ENCODE measurements around the gene MLLT10. TPM values are rescaled to one million over a fixed set of nuclear protein-coding genes. Genes with fewer than 3 reads are reported as not detected.
A peak's percentile ranks its signal among the peaks of the same experiment; 100 is the strongest.

The MLLT10 gene
- total and polyA plus RNA-seq, 4 experiments from 2014 or later, result 5.2 to 73.4 (median 36.5) TPM

DNA sequence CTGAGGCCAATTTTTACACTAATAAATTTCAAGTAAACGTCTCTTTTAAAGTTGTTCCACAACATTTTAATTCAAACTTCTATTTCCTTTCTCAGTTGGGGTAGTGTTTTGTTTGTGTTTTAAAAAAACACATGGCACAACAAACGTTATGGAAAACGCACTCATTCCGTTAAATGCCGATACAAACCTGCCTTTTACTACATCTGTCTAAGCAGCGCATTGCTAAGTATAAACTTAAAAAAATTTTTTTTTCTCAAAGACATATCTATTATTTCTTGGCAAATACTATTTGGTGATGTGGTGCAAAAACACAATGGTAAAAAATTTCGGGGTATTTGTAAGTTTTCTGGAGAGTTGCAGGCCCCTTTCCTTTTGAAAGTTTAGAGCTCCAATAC, 9.9 kb upstream of the MLLT10 start:
- Mint-ChIP-seq H3K9me3 (peaks cover 0 to 2% (median 0%) of the 10 kb centered on the region in 8 donors), H3K4me3 (no peak overlapping the region), H3K36me3 (peaks cover 0 to 7% of the 10 kb centered on the region in 2 donors), H3K4me1 (peaks cover 16 to 51% (median 31%) of the 10 kb centered on the region in 4 donors), H3K27ac (peak overlapping the region in 1 of 7 donors; percentile 17), H3K27me3 (peaks cover 21 to 25% of the 10 kb centered on the region in 2 donors)
- Histone ChIP-seq H3K4me3 (ENCODE audit: low read length in 2 of 2) (no peak overlapping the region), H3K27me3 (ENCODE audit: insufficient read depth, low read length) (peaks cover 19% of the 10 kb centered on the region), H3K27ac (ENCODE audit: low read depth, low read length) (no peak overlapping the region), H3K4me1 (ENCODE audit: insufficient read depth, low read length) (peaks cover 33% of the 10 kb centered on the region), H3K9me3 (ENCODE audit: control insufficient read depth in 1 of 2, low read length in 2 of 2) (no peaks in the 10 kb centered on the region), H3K36me3 (ENCODE audit: insufficient read depth, low read length) (no peaks in the 10 kb centered on the region)
- POLR2A ChIA-PET (ENCODE audit: partially characterized antibody), result interaction anchor here (5.7 kb wide), 1 partner anchor 28 kb away, joined by 57 read pairs; no protein-coding TSS in a partner anchor
- intact Hi-C loops (cut with micrococcal nuclease), result loop anchor here (2.0 to 10.0 kb wide), 3 partner anchors 479 to 1141 kb away; partner anchors contain the start of gene DNAJC1
- DNase-seq, result no peak
- CTCF ChIA-PET (ENCODE audit: partially characterized antibody), result no interaction called here

DNA sequence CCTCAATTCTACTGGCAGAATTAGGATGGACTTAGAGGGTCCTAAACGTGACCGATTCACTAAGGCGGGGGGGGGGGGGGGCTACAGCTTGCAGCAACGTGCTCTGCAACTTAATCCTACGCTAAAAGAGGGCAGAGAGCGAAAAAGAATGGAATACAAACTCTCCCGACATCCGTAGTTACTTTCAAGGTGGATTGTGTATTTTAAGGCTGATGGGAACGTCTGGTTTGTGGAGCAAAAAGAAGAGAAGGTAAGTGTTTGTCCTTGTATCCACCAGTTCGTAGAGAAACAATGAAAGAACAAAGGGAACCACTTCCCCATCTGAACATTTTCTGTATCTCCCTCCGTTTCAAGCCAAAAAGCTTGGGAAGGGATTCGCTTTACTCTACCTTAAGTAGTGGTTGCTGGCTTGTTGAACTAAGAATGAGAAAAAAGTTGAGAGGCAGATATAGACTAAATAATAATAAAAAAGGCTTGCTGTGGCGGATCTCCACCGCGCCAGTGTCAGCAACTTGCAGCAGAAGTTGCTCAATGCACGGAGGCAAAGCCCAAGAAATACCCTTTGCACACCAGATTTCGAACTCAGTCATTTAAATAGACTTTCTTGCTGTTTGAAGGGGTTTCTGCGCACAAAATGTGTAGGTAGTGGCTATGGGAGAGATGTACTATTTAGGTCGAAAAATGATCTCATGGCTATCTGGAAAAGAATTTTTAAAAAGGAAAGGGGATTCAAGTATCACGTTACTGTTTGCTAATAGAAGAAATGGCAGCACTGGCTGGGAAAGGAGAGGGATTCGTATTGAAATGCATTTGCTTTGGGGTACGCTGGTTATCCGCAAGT, 9.3 kb upstream of the MLLT10 start:
- peak overlapping the region; percentile 90 to 98 (median 95) for H3K4me3 Mint-ChIP-seq
- DNase-seq, result peak in 1 of 5 donors; percentile 7
- peak overlapping the region; percentile 63 for H3K27ac ChIP-seq (ENCODE audit: low read depth, low read length)

DNA sequence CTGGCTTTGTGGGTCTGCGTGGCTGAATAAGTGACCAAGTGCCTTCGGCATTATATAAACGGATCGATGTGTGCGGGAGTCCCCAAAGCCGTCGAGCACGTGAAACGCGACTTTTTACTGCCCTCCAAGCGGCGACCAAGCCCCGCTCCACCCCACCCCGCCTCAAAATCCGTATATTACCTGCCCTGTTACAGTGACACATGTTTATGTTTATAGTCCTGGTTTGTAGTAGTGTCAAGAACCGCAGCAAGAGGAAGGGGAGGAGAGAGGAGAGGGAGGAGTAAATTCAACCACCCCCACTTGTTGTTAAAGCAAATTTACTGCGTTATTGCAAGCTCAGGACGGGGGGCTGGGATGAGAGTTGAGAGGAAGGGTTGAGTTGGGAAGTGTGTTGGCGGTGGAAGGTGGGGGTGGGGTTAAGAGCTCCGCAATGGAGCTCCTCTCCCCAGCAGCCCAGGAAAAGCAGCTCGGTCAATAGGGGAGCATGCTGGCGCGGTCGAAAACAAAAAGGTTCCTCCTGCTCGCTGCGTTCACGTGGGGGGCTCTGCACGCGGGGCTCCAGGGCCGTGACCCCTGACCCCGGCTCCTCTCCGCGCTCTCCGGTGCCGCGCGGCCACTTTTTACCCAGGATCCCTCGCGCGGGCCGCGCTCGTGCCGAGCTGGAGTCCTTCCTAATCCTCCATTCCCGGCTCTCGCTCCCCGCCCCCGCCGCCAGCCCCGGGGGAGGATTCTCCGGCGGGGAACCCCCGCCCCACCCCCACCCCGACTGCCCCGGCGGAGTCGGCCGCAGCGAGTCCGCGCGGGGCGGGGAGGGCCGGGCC, 8.5 kb upstream of the MLLT10 start, which contains the start of gene SKIDA1:
TSS of gene SKIDA1 (minus strand) at position 316 of the 821 bp plus-strand sequence. CDS start 7,860 bp downstream, outside the sequence.
- peaks cover 23% of the 10 kb centered on the region for H3K4me1 ChIP-seq (ENCODE audit: insufficient read depth, low read length)
- peak; percentile 69 to 81 (median 75) for DNase-seq
- H3K27ac Mint-ChIP-seq, result peak within 1 kb of the TSS; percentile 84 to 98 (median 98)
- H3K27ac ChIP-seq (ENCODE audit: low read depth, low read length), result peak within 1 kb of the TSS; percentile 63
- H3K36me3 Mint-ChIP-seq, result peaks cover 0 to 7% of the 10 kb centered on the region in 2 donors
- H3K9me3 Mint-ChIP-seq, result peaks cover 0 to 2% (median 0%) of the 10 kb centered on the region in 8 donors
- peaks cover 7% of the 10 kb centered on the region for H3K27me3 ChIP-seq (ENCODE audit: insufficient read depth, low read length)
- ChIA-PET CTCF (ENCODE audit: partially characterized antibody) (interaction anchor here (1.2 to 1.5 kb wide), 3 partner anchors 29 to 478 kb away, joined by 3 to 5 read pairs (median 5); partner anchors contain the start of gene DNAJC1), POLR2A (ENCODE audit: partially characterized antibody) (interaction anchor here (0.5 to 5.7 kb wide), 17 partner anchors 7 to 1089 kb away, joined by 3 to 57 read pairs (median 4); partner anchors contain the start of genes COMMD3, DNAJC1 and MLLT10)
- H3K9me3 ChIP-seq (ENCODE audit: control insufficient read depth in 1 of 2, low read length in 2 of 2), result no peaks in the 10 kb centered on the region
- H3K4me1 Mint-ChIP-seq, result peaks cover 9 to 36% (median 21%) of the 10 kb centered on the region in 4 donors
- intact Hi-C loops (cut with micrococcal nuclease), result loop anchor here (1.0 to 10.0 kb wide), 5 partner anchors 8 to 1139 kb away; partner anchors contain the start of genes DNAJC1 and MLLT10
- peaks cover 9 to 12% of the 10 kb centered on the region in 2 donors for H3K27me3 Mint-ChIP-seq
- H3K4me3 ChIP-seq (ENCODE audit: low read length in 2 of 2), result peak within 1 kb of the TSS; percentile 55 to 78
- no peaks in the 10 kb centered on the region for H3K36me3 ChIP-seq (ENCODE audit: insufficient read depth, low read length)
- H3K4me3 Mint-ChIP-seq, result peak within 1 kb of the TSS; percentile 93 to 99 (median 96)

More for the DNA sequence above, 9.3 kb upstream of the MLLT10 start:
- peaks cover 27% of the 10 kb centered on the region for H3K4me1 ChIP-seq (ENCODE audit: insufficient read depth, low read length)
- Mint-ChIP-seq H3K36me3 (peaks cover 0 to 7% of the 10 kb centered on the region in 2 donors), H3K4me1 (peaks cover 13 to 45% (median 25%) of the 10 kb centered on the region in 4 donors), H3K27me3 (peaks cover 15 to 19% of the 10 kb centered on the region in 2 donors), H3K9me3 (peaks cover 0 to 2% (median 0%) of the 10 kb centered on the region in 8 donors), H3K27ac (peak overlapping the region; percentile 84 to 98 (median 96))
- H3K36me3 ChIP-seq (ENCODE audit: insufficient read depth, low read length), result no peaks in the 10 kb centered on the region
- intact Hi-C loops (cut with micrococcal nuclease), result loop anchor here (1.0 to 10.0 kb wide), 4 partner anchors 7 to 1140 kb away; partner anchors contain the start of gene DNAJC1
- CTCF ChIA-PET (ENCODE audit: partially characterized antibody), result interaction anchor here (1.2 to 1.5 kb wide), 2 partner anchors 28 to 29 kb away, joined by 5 read pairs; no protein-coding TSS in a partner anchor
- POLR2A ChIA-PET (ENCODE audit: partially characterized antibody), result interaction anchor here (0.6 to 5.7 kb wide), 9 partner anchors 9 to 912 kb away, joined by 3 to 57 read pairs (median 6); partner anchors contain the start of genes COMMD3 and MLLT10
- H3K9me3 ChIP-seq (ENCODE audit: control insufficient read depth in 1 of 2, low read length in 2 of 2), result no peaks in the 10 kb centered on the region
- H3K27me3 ChIP-seq (ENCODE audit: insufficient read depth, low read length), result peaks cover 13% of the 10 kb centered on the region
- peak overlapping the region in 1 of 2 donors; percentile 78 for H3K4me3 ChIP-seq (ENCODE audit: low read length in 2 of 2)

DNA sequence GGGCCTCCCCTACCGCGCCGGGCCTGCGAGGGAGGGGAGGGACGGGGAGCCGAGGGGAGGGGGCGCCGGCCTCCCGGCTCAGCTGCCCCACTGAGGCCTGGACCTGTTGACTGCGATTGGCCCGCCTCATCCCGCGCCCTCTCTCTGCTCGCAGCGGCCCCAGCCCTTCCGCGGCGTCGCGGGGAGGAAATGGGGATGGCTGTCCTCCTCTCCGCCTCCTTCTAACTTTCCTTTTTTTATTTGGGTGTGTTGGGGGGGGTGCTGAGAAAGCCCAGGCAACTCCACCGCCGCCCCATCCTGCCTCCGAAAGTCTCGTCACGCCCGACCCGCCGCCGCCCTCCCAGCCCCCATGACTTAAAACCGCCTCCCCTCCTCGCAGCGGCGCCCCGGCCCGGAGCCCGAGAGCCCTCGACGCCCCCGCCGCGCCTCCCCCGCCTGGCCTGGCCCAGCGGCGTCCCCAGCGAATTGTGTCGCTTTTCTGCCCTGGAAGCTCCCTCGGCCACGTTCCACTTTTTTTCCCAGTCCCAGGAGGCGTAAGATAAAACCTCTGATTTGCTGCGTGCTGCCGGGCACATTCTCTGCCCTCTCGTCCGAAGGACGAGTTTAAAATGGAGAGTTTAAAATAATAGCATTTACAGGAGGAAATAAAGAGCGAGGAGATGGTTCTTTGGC, 7.7 kb upstream of the MLLT10 start:
- peak overlapping the region; percentile 55 to 78 for H3K4me3 ChIP-seq (ENCODE audit: low read length in 2 of 2)
- H3K4me3 Mint-ChIP-seq, result peak overlapping the region; percentile 93 to 99 (median 94)
- peaks cover 4 to 6% of the 10 kb centered on the region in 2 donors for H3K27me3 Mint-ChIP-seq

DNA sequence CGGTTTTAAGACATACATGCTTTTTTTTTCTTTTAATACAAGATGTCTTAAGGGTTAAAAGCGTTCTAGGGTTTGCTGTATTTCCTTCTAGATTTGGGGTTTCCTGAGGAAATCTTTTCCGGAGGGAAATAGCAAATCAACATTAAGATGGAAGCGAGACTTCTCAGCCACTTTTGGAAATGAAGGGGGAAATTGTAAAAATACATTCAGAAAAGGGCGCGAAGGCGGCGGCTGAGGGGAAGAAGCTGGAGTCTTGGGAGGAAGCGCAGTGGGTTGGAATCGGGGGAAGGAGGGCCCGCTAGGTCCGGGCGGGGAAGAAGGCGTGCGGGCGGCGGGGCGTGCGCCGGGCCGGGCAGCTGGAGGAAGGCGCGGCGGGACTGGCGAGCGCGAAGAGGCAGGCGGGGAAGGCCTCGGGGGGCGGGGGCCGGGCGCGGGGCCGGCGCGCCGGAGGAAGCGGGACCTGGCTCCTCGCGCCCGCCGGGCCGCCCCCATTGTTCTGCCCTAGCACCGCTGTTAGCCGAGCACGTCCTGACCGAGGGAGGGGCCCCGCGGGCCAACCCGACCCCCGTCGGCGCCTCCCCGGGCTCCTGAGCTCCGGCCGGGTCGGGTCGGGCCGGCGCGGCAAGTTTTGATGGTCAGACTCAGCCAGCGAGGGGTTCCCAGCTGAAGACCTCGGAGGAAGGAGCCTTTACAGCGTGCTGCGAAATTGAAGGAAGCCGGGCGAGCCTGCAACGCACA, 7.0 kb upstream of the MLLT10 start:
- peak overlapping the region; percentile 55 to 78 for H3K4me3 ChIP-seq (ENCODE audit: low read length in 2 of 2)
- H3K36me3 ChIP-seq (ENCODE audit: insufficient read depth, low read length), result no peaks in the 10 kb centered on the region
- peaks cover 0 to 2% (median 0%) of the 10 kb centered on the region in 8 donors for H3K9me3 Mint-ChIP-seq
- ChIA-PET POLR2A (ENCODE audit: partially characterized antibody) (interaction anchor here (0.7 to 5.7 kb wide), 15 partner anchors 9 to 1837 kb away, joined by 3 to 57 read pairs (median 5); partner anchors contain the start of genes COMMD3 and DNAJC1), CTCF (ENCODE audit: partially characterized antibody) (interaction anchor here (1.1 to 1.5 kb wide), 2 partner anchors 31 to 476 kb away, joined by 3 read pairs; partner anchors contain the start of gene DNAJC1)
- peaks cover 9 to 32% (median 21%) of the 10 kb centered on the region in 4 donors for H3K4me1 Mint-ChIP-seq
- no peaks in the 10 kb centered on the region for H3K27me3 ChIP-seq (ENCODE audit: insufficient read depth, low read length)
- H3K4me3 Mint-ChIP-seq, result peak overlapping the region; percentile 93 to 99 (median 94)
- H3K27me3 Mint-ChIP-seq, result no peaks in the 10 kb centered on the region
- H3K4me1 ChIP-seq (ENCODE audit: insufficient read depth, low read length), result peaks cover 23% of the 10 kb centered on the region
- peak overlapping the region; percentile 63 for H3K27ac ChIP-seq (ENCODE audit: low read depth, low read length)
- peak overlapping the region; percentile 84 to 98 (median 95) for H3K27ac Mint-ChIP-seq
- H3K9me3 ChIP-seq (ENCODE audit: control insufficient read depth in 1 of 2, low read length in 2 of 2), result no peaks in the 10 kb centered on the region
- H3K36me3 Mint-ChIP-seq, result peaks cover 0 to 7% of the 10 kb centered on the region in 2 donors
- DNase-seq, result peak; percentile 24 to 48 (median 34)
- intact Hi-C loops (cut with micrococcal nuclease), result loop anchor here (1.0 to 10.0 kb wide), 3 partner anchors 7 to 1138 kb away; partner anchors contain the start of gene MLLT10

More for the DNA sequence above, 7.7 kb upstream of the MLLT10 start:
- Mint-ChIP-seq H3K27ac (peak overlapping the region; percentile 84 to 98 (median 95)), H3K36me3 (peaks cover 0 to 7% of the 10 kb centered on the region in 2 donors), H3K4me1 (peaks cover 9 to 32% (median 21%) of the 10 kb centered on the region in 4 donors), H3K9me3 (peaks cover 0 to 2% (median 0%) of the 10 kb centered on the region in 8 donors)
- DNase-seq, result peak; percentile 62 to 76 (median 70)
- intact Hi-C loops (cut with micrococcal nuclease), result loop anchor here (1.0 to 10.0 kb wide), 3 partner anchors 8 to 1138 kb away; partner anchors contain the start of gene MLLT10
- Histone ChIP-seq H3K27me3 (ENCODE audit: insufficient read depth, low read length) (no peaks in the 10 kb centered on the region), H3K9me3 (ENCODE audit: control insufficient read depth in 1 of 2, low read length in 2 of 2) (no peaks in the 10 kb centered on the region), H3K27ac (ENCODE audit: low read depth, low read length) (peak overlapping the region; percentile 63), H3K36me3 (ENCODE audit: insufficient read depth, low read length) (no peaks in the 10 kb centered on the region), H3K4me1 (ENCODE audit: insufficient read depth, low read length) (peaks cover 23% of the 10 kb centered on the region)
- CTCF ChIA-PET (ENCODE audit: partially characterized antibody), result interaction anchor here (1.2 to 1.5 kb wide), 3 partner anchors 30 to 477 kb away, joined by 3 to 5 read pairs (median 5); partner anchors contain the start of gene DNAJC1
- POLR2A ChIA-PET (ENCODE audit: partially characterized antibody), result interaction anchor here (0.5 to 5.7 kb wide), 20 partner anchors 7 to 1838 kb away, joined by 3 to 57 read pairs (median 4); partner anchors contain the start of genes COMMD3, DNAJC1 and MLLT10
